Cortex of kidney (tissue), 1 donor: ENCODE measurements around the gene UBA5.

Experiments
- DNase-seq: peaks from one replicate; lab custom pipeline; 2025; lab: John Stamatoyannopoulos, UW

Gene UBA5

DNA sequence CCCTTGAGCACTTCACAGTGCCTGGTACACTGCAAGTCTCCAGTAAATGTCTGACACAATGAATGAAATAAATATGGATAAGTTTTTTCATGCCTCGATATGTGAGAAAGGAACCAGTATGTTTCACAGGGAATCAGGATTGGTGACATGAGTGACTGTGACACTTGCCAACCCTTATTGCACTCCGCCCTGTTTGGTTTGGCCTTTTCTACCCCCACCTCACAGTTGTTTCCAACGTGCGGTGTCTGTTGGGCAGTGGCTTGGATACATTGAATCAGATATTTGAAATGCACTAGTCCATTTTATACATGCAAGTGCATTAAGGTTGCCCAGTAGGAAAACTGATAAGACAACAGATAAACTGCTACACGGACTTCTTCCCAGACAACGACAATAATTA, 60.1 kb downstream of the UBA5 start:
- DNase-seq = no peak

DNA sequence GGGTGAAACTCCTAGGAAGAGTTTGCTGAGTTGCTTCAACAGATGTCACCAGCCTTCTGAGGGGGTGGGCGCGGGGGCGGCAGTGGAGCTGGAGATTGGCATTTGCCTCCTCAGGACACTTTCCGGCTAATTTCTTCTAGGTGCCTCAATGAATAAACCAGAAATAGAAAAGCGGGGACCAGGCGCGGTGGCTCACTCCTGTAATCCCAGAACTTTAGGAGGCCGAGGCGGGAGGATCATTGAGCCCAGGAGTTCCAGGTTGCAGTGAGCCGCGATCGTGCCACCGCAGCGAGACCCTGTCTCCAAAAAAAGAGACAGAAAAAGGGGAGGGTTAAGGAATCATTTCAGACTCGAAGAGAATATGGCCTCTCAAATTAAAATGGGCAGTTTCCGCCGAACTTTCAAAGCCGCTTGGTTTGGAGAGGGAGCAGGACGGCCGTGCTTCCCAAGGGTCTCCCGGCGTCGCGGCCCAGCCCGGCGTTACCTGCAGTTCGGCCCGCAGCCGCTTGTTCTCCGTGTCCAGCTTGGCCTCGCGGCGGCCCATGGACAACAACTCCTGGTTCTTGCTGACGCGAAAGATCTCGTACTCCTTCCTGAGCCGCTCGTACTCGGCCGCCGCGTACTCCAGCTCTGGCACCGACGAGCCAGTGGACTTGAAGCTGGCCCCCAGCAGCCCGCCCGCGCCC, 61.5 kb downstream of the UBA5 start:
- DNase-seq = no peak

DNA sequence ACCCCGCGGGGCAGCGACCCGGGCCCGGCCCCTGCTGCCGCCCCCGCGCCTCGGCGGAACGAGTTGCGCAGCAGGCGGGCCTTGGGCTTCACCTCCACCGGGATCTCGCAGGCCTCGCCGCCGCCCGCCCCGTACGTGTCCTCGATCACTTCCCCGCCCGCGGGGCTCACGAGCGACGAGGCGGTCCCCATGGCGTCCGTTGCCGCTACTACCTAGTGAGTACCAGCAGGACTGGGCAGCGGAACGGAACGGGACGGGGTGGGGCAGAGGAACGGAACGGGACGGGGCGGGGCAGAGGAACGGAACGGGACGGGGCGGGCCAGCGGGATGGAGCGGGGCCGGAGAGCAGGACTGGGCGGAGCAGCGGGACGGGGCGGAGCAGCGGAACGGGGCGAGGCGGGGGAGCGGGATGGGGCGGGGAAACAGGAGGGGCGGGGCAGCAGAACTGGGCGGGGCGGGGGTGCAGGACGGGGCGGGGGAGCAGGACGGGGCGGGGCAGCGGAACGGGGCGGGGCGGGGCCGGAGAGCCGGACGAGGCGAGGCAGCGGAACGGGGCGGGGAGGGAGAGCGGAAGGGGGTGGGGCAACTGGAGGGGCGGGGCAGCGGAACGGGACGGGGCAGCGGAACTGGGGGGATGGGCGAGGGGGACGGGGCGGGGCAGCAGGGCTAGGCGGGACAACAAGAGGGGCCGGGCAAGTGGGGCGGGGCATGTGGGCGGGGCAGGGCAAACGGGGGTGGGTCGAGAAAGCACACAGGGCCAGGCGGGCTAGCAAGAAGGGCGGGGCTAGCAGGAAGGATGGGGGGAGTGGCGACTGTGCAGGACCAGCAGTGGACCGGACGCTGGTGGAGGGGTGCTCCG, 62.3 kb downstream of the UBA5 start, which contains the start of gene NPHP3:
Gene NPHP3 (minus strand): TSS at position 245 of the 859 bp plus-strand sequence. CDS start 54 bp downstream, at position 191.
- DNase-seq = peak; percentile 26

DNA sequence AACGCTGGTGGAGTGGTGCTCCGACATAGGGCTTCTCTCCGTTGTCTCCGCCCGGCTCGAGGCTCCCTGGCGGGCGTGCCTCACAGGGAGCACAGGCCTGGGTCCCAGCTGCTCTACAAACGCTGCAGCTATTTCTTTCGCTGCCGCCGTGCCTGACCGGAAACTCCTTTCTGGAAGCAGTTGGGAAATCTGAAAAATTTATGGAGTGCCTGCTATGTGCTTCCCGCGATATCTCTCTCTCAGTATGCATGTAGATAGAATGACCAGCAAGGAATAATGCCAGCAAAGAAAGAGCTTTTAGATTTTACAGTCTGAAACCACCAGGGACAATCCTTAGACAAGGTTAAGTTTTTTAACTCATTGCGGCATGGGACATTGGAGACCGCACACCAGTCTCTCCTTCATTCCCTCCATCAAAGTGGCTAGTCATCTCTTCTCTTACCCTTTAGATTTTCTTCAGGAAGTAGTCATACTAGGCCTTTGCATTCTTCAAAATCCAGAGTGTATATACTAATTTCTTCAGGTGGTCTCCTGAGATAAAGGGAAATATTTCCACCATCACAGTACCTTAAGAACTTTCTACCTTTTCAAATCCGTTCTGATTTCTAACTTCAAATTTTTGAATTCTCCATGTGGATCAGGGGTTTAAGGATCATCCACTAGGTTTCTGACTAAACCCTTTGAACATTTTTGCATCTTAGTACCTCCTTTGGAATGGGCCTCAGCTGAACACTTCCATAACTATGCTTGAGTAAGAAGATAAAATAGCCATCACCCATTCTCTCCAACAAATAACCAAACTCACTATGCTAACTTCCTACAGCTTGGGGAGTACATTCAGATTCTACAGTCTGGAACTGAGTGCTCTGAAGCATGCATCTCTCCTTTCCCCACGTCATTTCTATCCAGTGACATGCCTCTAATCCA, 63.2 kb downstream of the UBA5 start:
- DNase-seq = no peak

DNA sequence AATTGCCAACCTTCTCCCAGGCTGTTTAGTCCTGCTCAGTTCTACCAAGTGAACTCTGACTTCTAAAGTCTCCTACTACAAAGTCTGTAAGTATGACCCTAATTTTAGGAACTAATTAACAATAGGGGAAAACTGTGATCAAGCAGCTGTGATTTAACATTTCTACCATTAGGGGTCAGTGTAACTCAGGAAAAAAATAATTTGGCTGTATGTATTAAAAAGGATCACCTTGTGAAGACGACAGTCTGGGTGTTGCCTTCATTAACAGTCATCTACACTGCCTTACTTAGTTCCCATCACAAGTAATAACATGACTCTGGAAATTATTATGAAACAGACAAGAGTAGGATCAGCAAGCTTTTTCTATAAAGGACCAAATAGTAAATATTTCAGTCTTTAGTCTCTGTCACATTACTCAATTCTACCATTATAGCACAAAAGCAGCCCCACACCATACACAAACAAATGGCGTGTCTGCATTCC, 66.3 kb downstream of the UBA5 start:
- no peak for DNase-seq
